K562 (cell line): Measurements from ENCODE around the gene HAL. TPM values are rescaled to one million over a fixed set of nuclear protein-coding genes. Genes with fewer than 3 reads are reported as not detected.

Source experiments
- ATAC-seq: fragments of 200-7000 bp; cut with Tn5 transposase; 3 replicates; pipeline ENCODE4 v1.9.1; 2020; ENCODE audit warnings: moderate library complexity
- BruUV-seq: library from RNA; stranded (reverse); fragments of 400-500 nt; replicated peaks from 2 replicates; lab custom pipeline; 2021; lab: Mats Ljungman, UMichigan
- CTCF ChIA-PET: fragments of 300-600 bp; formaldehyde crosslinking; extraction: SDS; loops from one replicate; lab custom pipeline; 2021; ENCODE audit warnings: low intra/inter-chr PET ratio; lab: Yijun Ruan, JAX
- POLR2A ChIA-PET: fragments of 300-600, 350-650 bp; sonication (Branson Sonifier 250); formaldehyde crosslinking; extraction: SDS; loops from one replicate; lab custom pipeline; 2021; ENCODE audit warnings: antibody characterized with exemption, inconsistent platforms; lab: Yijun Ruan, JAX
- DNase-seq, 4 experiments: peaks; one replicate each; pipeline versions ENCODE4 v3.0.0 to v3.0.0-alpha.2; 2011 to 2018; ENCODE audit warnings: low spot score in 3 of 4, mixed read lengths in 3 of 4; ENCODE audit errors: extremely low read depth in 1 of 4
- FAIRE-seq: peaks from 2 replicates; lab custom pipeline; 2011; peaks lifted over from hg19 to GRCh38; lab: Jason Lieb, UNC
- H2AFZ ChIP-seq: 2 replicates; pipeline ENCODE4 v1.6.0; 2011; ENCODE audit warnings: low read depth, low read length, control low read depth, inconsistent platforms
- H3K27ac ChIP-seq: fragments of 200-600 bp; 3 replicates; pipeline ENCODE4 v1.8.0; 2011; ENCODE audit warnings: low read depth, mild to moderate bottlenecking, control low read depth, inconsistent platforms, low read length, moderate library complexity, mixed read lengths; ENCODE audit errors: extremely low read depth
- H3K27me3 ChIP-seq, 2 experiments: fragments of 300-600 bp in 1 of 2; 2 replicates in 1 of 2; 3 replicates in 1 of 2; pipeline versions ENCODE4 v1.6.0 to v1.8.0; 2011; ENCODE audit warnings: inconsistent platforms in 2 of 2, low read length in 2 of 2, mild to moderate bottlenecking in 1 of 2, mixed read lengths in 1 of 2, moderate library complexity in 1 of 2; ENCODE audit not compliant: control insufficient read depth in 2 of 2, insufficient read depth in 2 of 2
- H3K36me3 ChIP-seq: fragments of 300-600 bp; 3 replicates; pipeline ENCODE4 v1.8.0; 2011; ENCODE audit warnings: mild to moderate bottlenecking, low read length, inconsistent platforms; ENCODE audit not compliant: control insufficient read depth, insufficient read depth
- H3K4me1 ChIP-seq, 2 experiments: fragments of 200-600 bp in 1 of 2; replicated peaks in 1 of 2; 2 replicates in 1 of 2; 3 replicates in 1 of 2; pipeline versions ENCODE4 v1.5.1 to v1.8.0; 2011; ENCODE audit warnings: inconsistent platforms in 2 of 2, low read length in 2 of 2, mild to moderate bottlenecking in 1 of 2, mixed read lengths in 1 of 2, moderate library complexity in 1 of 2; ENCODE audit not compliant: control insufficient read depth in 2 of 2, insufficient read depth in 2 of 2
- H3K4me2 ChIP-seq: 2 replicates; pipeline ENCODE4 v1.6.1; 2011; ENCODE audit warnings: low read length, control low read depth, inconsistent platforms, mixed read lengths; ENCODE audit not compliant: insufficient read depth
- H3K4me3 ChIP-seq: fragments of 200-600 bp; sonication (generic), shearing (Covaris generic); 2 replicates; pipeline ENCODE4 v1.5.1; 2016; ENCODE audit warnings: control low read depth, inconsistent platforms
- H3K79me2 ChIP-seq: fragments of 200-600 bp; 3 replicates; pipeline ENCODE4 v1.8.0; 2011; ENCODE audit warnings: low read length, inconsistent platforms; ENCODE audit not compliant: control insufficient read depth, insufficient read depth
- H3K9ac ChIP-seq, 2 experiments: 2 replicates each; pipeline versions ENCODE4 v1.6.0 to v1.6.1; 2011; ENCODE audit warnings: low read depth in 2 of 2, low read length in 2 of 2, control low read depth in 1 of 2, inconsistent platforms in 1 of 2, mild to moderate bottlenecking in 1 of 2, mixed read lengths in 1 of 2; ENCODE audit not compliant: insufficient read depth in 1 of 2
- H3K9me1 ChIP-seq: one replicate; pipeline ENCODE4 v1.6.0; 2011; ENCODE audit warnings: inconsistent platforms, mild to moderate bottlenecking, low read length, moderate library complexity; ENCODE audit not compliant: control insufficient read depth, insufficient read depth
- H3K9me3 ChIP-seq: replicated peaks from 2 replicates; pipeline ENCODE4 v1.5.1; 2011; ENCODE audit warnings: low read depth, low read length, inconsistent platforms; ENCODE audit not compliant: control insufficient read depth, insufficient read depth
- H4K20me1 ChIP-seq: replicated peaks from 2 replicates; pipeline ENCODE4 v1.6.1; 2011; ENCODE audit warnings: low read length, inconsistent platforms, mixed read lengths; ENCODE audit not compliant: control insufficient read depth, insufficient read depth
- ATF3 ChIP-seq, 2 experiments: fragments of 450-650 bp in 1 of 2; sonication (generic) in 1 of 2; formaldehyde crosslinking in 1 of 2; IDR thresholded peaks in 1 of 2; conservative IDR thresholded peaks in 1 of 2; 2 replicates each; pipeline versions ENCODE4 v1.6.1 to v1.8.1; 2016 to 2023; ENCODE audit warnings: mild to moderate bottlenecking in 2 of 2, moderate library complexity in 2 of 2, inconsistent platforms in 1 of 2, missing genetic modification reagents in 1 of 2
- RFX1 ChIP-seq: fragments of 450-650 bp; IDR thresholded peaks from 2 replicates; pipeline ENCODE4 v1.6.1; 2016; ENCODE audit warnings: mild to moderate bottlenecking, moderate library complexity
- ZC3H11A ChIP-seq: IDR thresholded peaks from 2 replicates; pipeline ENCODE4 v1.6.1; 2012; ENCODE audit warnings: low read depth, low read length, improper control_type of control experiment
- ZFP1 ChIP-seq: fragments of 450-650 bp; formaldehyde crosslinking; IDR thresholded peaks from 2 replicates; pipeline ENCODE4 v1.4.0; 2020; ENCODE audit warnings: mild to moderate bottlenecking, mixed read lengths
- WGBS: fragments of 100-300 bp; shearing (Covaris generic); methylation state at CpG from one replicate; pipeline ENCODE4 v1.1.6; 2016; ENCODE audit warnings: low coverage, mixed read lengths; ENCODE audit not compliant: insufficient coverage; ENCODE audit errors: missing lambda C conversion rate; 5-methylcytosine and 5-hydroxymethylcytosine counted together
- in situ Hi-C: fragments of 300-500 bp; cut with MboI; formaldehyde crosslinking; loops from 4 replicates; pipeline ENCODE4 v1.15.0; 2018; ENCODE audit warnings: inconsistent platforms, mixed read lengths
- intact Hi-C: fragments of 100-400 bp; cut with micrococcal nuclease; formaldehyde crosslinking; loops from 2 replicates; pipeline ENCODE4 v1.14.2; 2022
- polyA plus RNA-seq, 8 experiments: library from polyadenylated mRNA; depleted of rRNA in 4 of 8; stranded (reverse) in 5 of 8; unstranded in 3 of 8; fragments of >200 nt; fragmentation: Nextera tagmentation in 2 of 8; fragmentation: Illumina TruSeq in 1 of 8; extraction: Ambion mirVana in 2 of 8; extraction: Trizol in 1 of 8; gene quantifications; 2 replicates each; pipeline versions ENCODE4 v1.2.1 to v1.2.3, GENCODE V29; 2011 to 2014; ENCODE audit warnings: inconsistent platforms in 1 of 8, missing spikeins in 1 of 8
- total RNA-seq, 7 experiments: library from RNA; depleted of rRNA in 6 of 7; stranded (reverse); fragments of >200 nt in 6 of 7; fragmentation: Illumina TruSeq in 2 of 7; extraction: Trizol in 2 of 7; gene quantifications; 2 replicates each; pipeline versions ENCODE4 v1.2.1 to v1.2.3, GENCODE V29; 2011 to 2021; ENCODE audit warnings: low replicate concordance in 1 of 7

HAL gene
- total and polyA plus RNA-seq, 9 of the 15 experiments (the other 6 are each of a cell fraction or from before 2014, with no cell fraction given): 0.03 to 0.36 (median 0.20) TPM; not detected in 4

- H3K4me1 ChIP-seq: no peaks in the 10 kb centered on the region
- H3K4me3 ChIP-seq: no peak overlapping the region
- under 1% methylated on average over 7 of the region's 7 CpGs for WGBS
- no peaks in the 10 kb centered on the region for H3K36me3 ChIP-seq
- FAIRE-seq (no peak), ATAC-seq (no peak), DNase-seq (no peak)
- in situ Hi-C loops (no loop called here), intact Hi-C loops (no loop called here)
- H3K9me1 ChIP-seq: no peaks in the 10 kb centered on the region
- CTCF ChIA-PET: no interaction called here
- TF ChIP-seq ZFP1 (no peak), RFX1 (peak; percentile 79)
- H3K27ac ChIP-seq: no peak overlapping the region
- H3K9ac ChIP-seq: no peak overlapping the region
- no peak overlapping the region for H2AFZ ChIP-seq
- POLR2A ChIA-PET: no interaction called here
- H3K4me2 ChIP-seq: no peak overlapping the region
- no peaks in the 10 kb centered on the region for H3K79me2 ChIP-seq
- H3K9me3 ChIP-seq: no peaks in the 10 kb centered on the region
- H3K27me3 ChIP-seq: peaks cover 0 to 5% of the 10 kb centered on the region in 2 experiments; a peak in 1 of 5 replicates
- no peaks in the 10 kb centered on the region for H4K20me1 ChIP-seq
- BruUV-seq: no TSS peak
Measured at GRCh38 chr12:95962222-95962621, 33.9 kb downstream of the HAL start.

GRCh38 chr12:95960241-95960640 is 35.9 kb downstream of the HAL start:
- no peaks in the 10 kb centered on the region for H3K4me1 ChIP-seq
- no peak overlapping the region for H3K4me3 ChIP-seq
- no peaks in the 10 kb centered on the region for H3K79me2 ChIP-seq
- H2AFZ ChIP-seq: no peak overlapping the region
- WGBS: 0% methylated on average over 5 of the region's 5 CpGs
- no peak for DNase-seq
- ChIA-PET POLR2A (interaction anchor here (1.0 kb wide), 1 partner anchor 19 kb away, joined by 5 read pairs; no protein-coding TSS in a partner anchor), CTCF (no interaction called here)
- peak; percentile 76 for TF ChIP-seq ATF3 (IDR thresholded peaks at IDR 0.05)
- TF ChIP-seq ATF3 (CRISPR knock-in tag; conservative IDR thresholded peaks at IDR 0.05): no peak
- TF ChIP-seq ZC3H11A: no peak
- no peak overlapping the region for H3K9ac ChIP-seq
- no peak for ATAC-seq
- peaks cover 2 to 8% of the 10 kb centered on the region in 2 experiments; a peak in 3 of 5 replicates for H3K27me3 ChIP-seq
- in situ Hi-C loops (no loop called here), intact Hi-C loops (no loop called here)
- H3K9me1 ChIP-seq: no peaks in the 10 kb centered on the region
- no peaks in the 10 kb centered on the region for H3K9me3 ChIP-seq
- FAIRE-seq: no peak
- no TSS peak for BruUV-seq
- no peak overlapping the region for H3K4me2 ChIP-seq
- H4K20me1 ChIP-seq: no peaks in the 10 kb centered on the region
- H3K36me3 ChIP-seq: no peaks in the 10 kb centered on the region
- H3K27ac ChIP-seq: no peak overlapping the region
